ENCODE data around the gene KRTAP5-8.
"Not testable (repeated sequence)": the region's sequence is repeated elsewhere in the genome, so short reads cannot be mapped to it uniquely, and the experiment has no call there.

DNA sequence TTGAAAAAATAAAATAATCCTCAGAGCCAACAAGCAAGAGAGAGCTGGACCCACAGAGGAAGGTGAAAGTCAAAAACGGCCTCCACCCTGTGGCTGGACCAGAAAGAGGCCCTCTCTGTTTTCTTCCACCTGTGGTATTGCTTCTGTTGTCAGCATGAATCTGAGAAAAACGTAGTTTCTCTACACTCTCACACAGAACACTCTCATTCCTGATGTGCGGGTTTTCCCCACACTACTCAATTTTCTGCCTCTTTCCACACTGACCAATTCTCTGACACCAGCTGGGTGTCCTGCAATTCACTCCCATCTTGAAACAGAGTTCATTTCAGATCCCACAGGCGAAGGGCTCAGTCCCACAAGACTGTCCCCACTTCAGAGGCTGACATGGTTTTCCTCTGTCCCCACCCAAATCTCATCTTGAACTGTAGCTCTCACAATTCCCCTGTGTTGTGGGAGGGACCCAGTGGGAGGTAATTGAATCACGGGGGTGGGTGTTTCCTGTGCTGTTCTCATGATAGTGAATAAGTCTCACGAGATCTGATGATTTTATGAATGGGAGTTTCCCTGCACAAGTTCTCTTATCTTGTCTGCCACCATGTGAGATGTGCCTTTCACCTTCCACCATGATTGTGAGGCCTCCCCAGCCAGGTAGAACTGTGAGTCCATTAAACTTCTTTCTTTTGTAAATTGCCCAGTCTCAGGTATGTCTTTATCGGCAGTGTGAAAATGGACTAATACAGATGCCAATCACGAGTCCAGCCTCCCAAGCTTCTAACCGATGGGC, 2.9 kb downstream of the KRTAP5-8 start:
- not testable (repeated sequence) for TF ChIP-seq CTCF, POLR2A (IDR thresholded peaks at IDR 0.05)

Data from adrenal gland (tissue), 5 donors.